GM18870 (cell line): ENCODE measurements around the gene BLZF1.
"Not testable (repeated sequence)": the region's sequence is repeated elsewhere in the genome, so short reads cannot be mapped to it uniquely, and the experiment has no call there.

Experiments used
- ATAC-seq: cut with Tn5 transposase; IDR thresholded peaks from one replicate; pipeline ENCODE4 v1.9.1; 2021; ENCODE audit warnings: moderate library complexity; ENCODE audit not compliant: unreplicated experiment

BLZF1 gene

GRCh38 chr1:169367686-169368405 is at the start of gene BLZF1, which contains the start of gene NME7:
Gene BLZF1, plus strand, starts transcription at chr1:169368195. Its CDS starts 1,328 bp downstream, at chr1:169369523.
Gene NME7, minus strand, starts transcription at chr1:169367797. Its CDS starts 87 bp downstream, at chr1:169367710.
- peak; percentile 91 for ATAC-seq

GRCh38 chr1:169318536-169319244 is 49.3 kb upstream of the BLZF1 start:
- no peak for ATAC-seq

- ATAC-seq, result no peak
These were observed 46.5 kb upstream of the BLZF1 start for GRCh38 chr1:169321539-169321938.

- ATAC-seq, result no peak
These were observed 45.9 kb upstream of the BLZF1 start for GRCh38 chr1:169322138-169322537.

GRCh38 chr1:169325117-169325516 is 42.9 kb upstream of the BLZF1 start:
- ATAC-seq, result no peak

- ATAC-seq, result peak; percentile 26
These were observed 41.6 kb upstream of the BLZF1 start for GRCh38 chr1:169326261-169326955.

- ATAC-seq, result peak; percentile 97
These were observed 41.1 kb upstream of the BLZF1 start for GRCh38 chr1:169326956-169327268.

- no peak for ATAC-seq
These were observed 40.1 kb upstream of the BLZF1 start for GRCh38 chr1:169327875-169328274.

- no peak for ATAC-seq
These were observed 38.6 kb upstream of the BLZF1 start for GRCh38 chr1:169329383-169329782.

GRCh38 chr1:169330927-169331326 is 37.1 kb upstream of the BLZF1 start:
- ATAC-seq, result no peak

GRCh38 chr1:169334727-169335126 is 33.3 kb upstream of the BLZF1 start:
- not testable (repeated sequence) for ATAC-seq

- ATAC-seq, result not testable (repeated sequence)
These were observed 30.9 kb upstream of the BLZF1 start for GRCh38 chr1:169336947-169337715.

GRCh38 chr1:169338617-169339016 is 29.4 kb upstream of the BLZF1 start:
- no peak for ATAC-seq

GRCh38 chr1:169339773-169340172 is 28.2 kb upstream of the BLZF1 start:
- ATAC-seq, result no peak

- ATAC-seq, result no peak
These were observed 27.1 kb upstream of the BLZF1 start for GRCh38 chr1:169340882-169341281.

GRCh38 chr1:169342096-169342495 is 25.9 kb upstream of the BLZF1 start:
- ATAC-seq, result not testable (repeated sequence)

- no peak for ATAC-seq
These were observed 22.5 kb upstream of the BLZF1 start for GRCh38 chr1:169345511-169345910.

- ATAC-seq, result no peak
These were observed 21.9 kb upstream of the BLZF1 start for GRCh38 chr1:169346036-169346589.

GRCh38 chr1:169347688-169348382 is 20.2 kb upstream of the BLZF1 start:
- no peak for ATAC-seq

GRCh38 chr1:169348383-169349036 is 19.5 kb upstream of the BLZF1 start:
- no peak for ATAC-seq
